GM20000 (cell line): Measurements from ENCODE around the gene MRTO4.

Experiments
- DNase-seq: peaks from one replicate; pipeline ENCODE4 v3.0.0; 2012; ENCODE audit warnings: low spot score
- CTCF ChIP-seq: IDR thresholded peaks from 2 replicates; pipeline ENCODE4 v1.5.1; 2012; ENCODE audit warnings: mild to moderate bottlenecking, control low read depth; ENCODE audit errors: extremely low read depth, missing control alignments

Gene MRTO4

GRCh38 chr1:19309123-19309813 is 57.7 kb downstream of the MRTO4 start:
- no peak for TF ChIP-seq CTCF
- no peak for DNase-seq
